ENCODE data around the gene COL9A3.

The COL9A3 gene

GRCh38 chr20:62780204-62780603, 36.6 kb upstream of the COL9A3 start:
- no peak for TF ChIP-seq CTCF (IDR thresholded peaks at IDR 0.05; ENCODE audit: low read depth, low read length)
- no peak for DNase-seq (ENCODE audit: extremely low read depth, low read depth)

GRCh38 chr20:62780696-62781095, 36.2 kb upstream of the COL9A3 start:
- DNase-seq (ENCODE audit: extremely low read depth, low read depth): no peak
- TF ChIP-seq CTCF (IDR thresholded peaks at IDR 0.05; ENCODE audit: low read depth, low read length): no peak

- no peak; the same call in none of the 2 replicates for TF ChIP-seq CTCF (IDR thresholded peaks at IDR 0.05; ENCODE audit: low read depth, low read length)
- no peak for DNase-seq (ENCODE audit: extremely low read depth, low read depth)
These were observed 34.5 kb upstream of the COL9A3 start for GRCh38 chr20:62782149-62782892.

- DNase-seq (ENCODE audit: extremely low read depth, low read depth): no peak
- no peak for TF ChIP-seq CTCF (IDR thresholded peaks at IDR 0.05; ENCODE audit: low read depth, low read length)
These were observed 34.0 kb upstream of the COL9A3 start for GRCh38 chr20:62782893-62783278.

GRCh38 chr20:62784497-62784896, 32.4 kb upstream of the COL9A3 start:
- no peak for TF ChIP-seq CTCF (IDR thresholded peaks at IDR 0.05; ENCODE audit: low read depth, low read length)
- no peak for DNase-seq (ENCODE audit: extremely low read depth, low read depth)

- no peak for DNase-seq (ENCODE audit: extremely low read depth, low read depth)
- no peak for TF ChIP-seq CTCF (IDR thresholded peaks at IDR 0.05; ENCODE audit: low read depth, low read length)
These were observed 31.5 kb upstream of the COL9A3 start for GRCh38 chr20:62785393-62785792.

GRCh38 chr20:62786157-62786556, 30.7 kb upstream of the COL9A3 start:
- DNase-seq (ENCODE audit: extremely low read depth, low read depth): no peak
- no peak for TF ChIP-seq CTCF (IDR thresholded peaks at IDR 0.05; ENCODE audit: low read depth, low read length)
